Cardiac fibroblast (primary cell): ENCODE results near the gene DYRK1B.
A peak's percentile ranks its signal among the peaks of the same experiment; 100 is the strongest.
"Not testable (repeated sequence)": the region's sequence is repeated elsewhere in the genome, so short reads cannot be mapped to it uniquely, and the experiment has no call there.

Source experiments
- DNase-seq, 2 donors: peaks; one replicate each; pipeline versions ENCODE4 v3.0.0 to v3.0.0-alpha.2; 2010; ENCODE audit warnings: low read depth in 2 of 2
- H3K4me3 ChIP-seq, 2 donors: replicated peaks in 1 of 2; 1 replicate in 1 of 2; 2 replicates in 1 of 2; pipeline ENCODE4 v1.5.1; 2011; ENCODE audit warnings: low read depth in 2 of 2, low read length in 2 of 2, mild to moderate bottlenecking in 2 of 2, moderate library complexity in 1 of 2
- CTCF ChIP-seq: IDR thresholded peaks from one replicate; pipeline ENCODE4 v1.5.1; 2011; ENCODE audit warnings: low read depth, mild to moderate bottlenecking, low read length, inconsistent platforms

Gene DYRK1B

GRCh38 chr19:39809368-39809767 is 24.6 kb downstream of the DYRK1B start:
- DNase-seq = no peak
- H3K4me3 ChIP-seq = no peak overlapping the region
- no peak for TF ChIP-seq CTCF

GRCh38 chr19:39808688-39809087 is 25.3 kb downstream of the DYRK1B start:
- DNase-seq, H3K4me3 ChIP-seq: not testable (repeated sequence)

- TF ChIP-seq CTCF = no peak
- no peak for DNase-seq
- H3K4me3 ChIP-seq = no peak overlapping the region
Measured at GRCh38 chr19:39807846-39808364, 26.1 kb downstream of the DYRK1B start.

- DNase-seq = peak in 1 of 2 donors; percentile 7
- no peak for TF ChIP-seq CTCF
- H3K4me3 ChIP-seq = no peak overlapping the region
Measured at GRCh38 chr19:39805104-39805503, 28.9 kb downstream of the DYRK1B start.

GRCh38 chr19:39802958-39803357 is 31.0 kb downstream of the DYRK1B start:
- no peak for TF ChIP-seq CTCF
- DNase-seq = no peak
- no peak overlapping the region for H3K4me3 ChIP-seq

GRCh38 chr19:39797083-39797482 is 36.9 kb downstream of the DYRK1B start:
- no peak for DNase-seq
- H3K4me3 ChIP-seq = no peak overlapping the region
- TF ChIP-seq CTCF = no peak

GRCh38 chr19:39796000-39796498 is 37.9 kb downstream of the DYRK1B start:
- no peak for DNase-seq
- H3K4me3 ChIP-seq = no peak overlapping the region
- no peak for TF ChIP-seq CTCF
